GM18502 (cell line): ENCODE measurements around the gene TMA7B.
"Not testable (repeated sequence)": the region's sequence is repeated elsewhere in the genome, so short reads cannot be mapped to it uniquely, and the experiment has no call there.

Source experiments
- ATAC-seq: cut with Tn5 transposase; IDR thresholded peaks from one replicate; pipeline ENCODE4 v1.9.1; 2021; ENCODE audit warnings: mild to moderate bottlenecking; ENCODE audit not compliant: unreplicated experiment, poor library complexity

TMA7B gene

GRCh38 chr22:39979048-39979447 lies 18.9 kb downstream of the TMA7B start:
- ATAC-seq = no peak

DNA sequence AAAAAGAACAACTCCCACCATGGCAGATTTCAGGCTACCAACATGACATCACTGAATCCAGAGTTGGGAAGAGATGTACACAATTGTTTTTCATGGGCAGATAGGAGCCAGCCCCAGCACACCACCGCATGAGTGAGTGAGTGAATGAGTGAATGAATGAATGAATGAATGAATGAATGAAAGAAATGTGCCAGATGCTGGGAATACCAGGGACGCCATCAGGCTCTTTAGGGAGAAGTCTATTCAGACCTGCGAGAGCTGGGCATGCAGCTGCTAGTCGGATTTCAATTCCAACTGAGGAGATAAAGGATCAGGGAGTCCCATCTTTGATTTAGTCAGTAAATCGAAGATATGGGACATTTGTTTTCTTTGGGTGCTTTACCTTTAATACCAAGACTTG lies 19.3 kb downstream of the TMA7B start:
- ATAC-seq = no peak

DNA sequence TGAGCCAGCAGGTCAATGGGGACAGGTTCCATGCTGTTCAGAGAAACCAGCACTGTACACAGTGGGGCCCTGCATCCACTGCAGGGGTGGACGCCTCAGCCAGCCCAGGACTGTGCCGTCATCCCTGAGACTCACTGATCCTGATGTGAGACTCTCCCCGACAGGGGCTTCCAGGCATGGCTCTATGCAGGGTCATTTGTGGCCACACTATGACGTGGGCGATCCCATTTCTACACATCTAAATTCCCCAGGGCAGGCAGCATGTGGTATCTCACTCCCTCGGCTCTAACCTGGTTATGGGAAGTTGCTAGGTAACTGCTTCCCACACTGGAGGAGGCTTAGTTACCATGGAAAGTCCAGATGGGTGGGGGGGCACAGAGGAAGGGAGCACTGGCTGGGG lies 20.4 kb downstream of the TMA7B start:
- no peak for ATAC-seq

DNA sequence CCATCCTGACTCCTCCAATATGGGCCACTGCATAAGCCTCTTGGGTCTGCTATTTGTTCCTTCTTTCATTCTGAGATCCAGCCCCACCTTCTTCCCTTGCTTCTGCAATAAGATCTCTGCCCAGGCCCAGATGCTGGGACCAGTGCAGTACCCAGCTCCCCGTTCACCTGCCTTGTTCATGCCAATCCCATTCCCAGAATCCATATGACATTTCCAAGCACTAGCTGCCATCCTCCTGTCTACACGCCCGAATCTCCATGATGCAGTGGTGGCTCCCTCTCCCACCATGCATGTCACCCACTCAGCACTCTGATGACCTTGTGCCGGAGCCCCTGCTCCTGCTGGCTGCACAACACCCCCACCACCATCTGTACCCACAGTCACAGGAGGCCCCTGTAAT lies 23.1 kb downstream of the TMA7B start:
- ATAC-seq = no peak

DNA sequence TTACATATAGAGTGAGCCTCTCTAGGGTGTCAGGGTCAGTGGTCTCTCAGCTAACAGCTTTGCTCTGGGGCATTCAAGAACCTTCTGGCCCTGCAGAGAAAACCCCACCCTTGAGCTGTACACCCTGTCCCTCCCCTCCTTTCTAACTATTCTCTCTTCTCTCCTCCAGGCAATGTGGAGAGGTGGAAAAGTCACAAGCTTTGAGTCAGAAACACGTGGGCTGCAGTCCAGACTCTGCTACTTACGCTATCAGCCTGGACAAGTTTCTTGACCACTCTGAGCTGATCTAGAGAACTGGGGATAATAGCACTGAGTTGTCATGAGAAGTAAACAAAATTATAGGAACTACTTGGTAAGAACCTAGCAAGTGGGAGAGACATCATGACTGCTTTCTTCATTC lies 23.8 kb downstream of the TMA7B start:
- no peak for ATAC-seq

DNA sequence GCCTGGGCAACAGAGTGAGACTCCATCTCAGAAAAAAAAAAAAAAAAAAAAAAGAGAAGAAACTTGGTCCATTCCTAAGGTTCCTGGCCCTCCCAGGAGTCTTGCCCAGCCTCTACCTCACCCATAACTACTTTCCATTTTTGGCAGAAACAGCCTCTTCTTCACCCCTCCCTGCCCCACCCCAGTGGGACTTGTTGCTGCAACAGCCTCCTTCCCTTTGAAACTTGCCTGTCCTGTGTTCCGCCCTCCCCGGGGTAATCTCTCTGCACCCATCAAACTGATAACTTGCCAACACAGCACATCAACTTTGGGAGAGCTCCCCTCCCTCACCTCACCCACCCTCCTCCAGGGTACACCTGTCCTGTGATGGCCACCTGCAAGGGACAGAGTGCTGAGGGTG lies 24.5 kb downstream of the TMA7B start:
- no peak for ATAC-seq

- ATAC-seq = no peak
These were observed 25.3 kb downstream of the TMA7B start for GRCh38 chr22:39985383-39986035.

GRCh38 chr22:39988386-39989114 lies 28.4 kb downstream of the TMA7B start:
- no peak for ATAC-seq

DNA sequence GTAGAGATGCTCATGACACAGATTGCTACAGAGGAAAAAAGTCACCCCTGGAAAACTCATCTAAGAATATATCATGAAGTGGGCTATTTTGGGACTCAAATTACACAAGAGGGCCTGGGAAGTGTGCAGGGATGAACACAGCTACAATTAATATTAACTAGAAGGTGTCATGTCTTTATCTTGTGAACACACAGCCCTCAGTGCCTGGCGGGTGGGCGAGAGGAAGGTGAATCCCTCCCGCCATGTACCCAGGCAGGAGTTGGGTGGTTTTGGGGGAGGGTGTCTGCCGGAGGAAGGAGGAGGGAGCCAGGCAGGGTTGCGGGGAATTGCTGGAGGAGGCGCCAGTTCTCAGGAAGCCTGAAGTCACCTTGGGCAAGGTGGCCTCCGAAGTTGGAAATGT lies 29.4 kb downstream of the TMA7B start:
- no peak for ATAC-seq

DNA sequence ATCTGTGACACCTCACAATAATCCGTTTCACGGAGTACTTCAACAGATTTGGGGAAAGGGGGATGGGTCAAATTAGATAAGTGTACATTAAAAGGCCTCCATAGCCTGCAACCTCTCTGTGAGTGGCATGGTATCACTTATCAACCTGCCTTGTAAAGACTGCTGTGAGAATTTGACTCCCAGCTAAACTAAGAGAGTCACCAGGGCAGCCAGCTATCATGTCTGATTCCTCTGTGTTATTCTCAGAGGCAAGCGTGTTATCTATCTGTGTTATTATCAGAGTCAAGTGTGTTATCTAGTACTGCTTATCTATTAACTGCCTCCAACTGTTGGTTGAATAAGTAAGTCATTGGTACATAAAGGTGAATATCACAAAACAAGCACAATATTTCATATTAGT lies 30.5 kb downstream of the TMA7B start:
- no peak for ATAC-seq

DNA sequence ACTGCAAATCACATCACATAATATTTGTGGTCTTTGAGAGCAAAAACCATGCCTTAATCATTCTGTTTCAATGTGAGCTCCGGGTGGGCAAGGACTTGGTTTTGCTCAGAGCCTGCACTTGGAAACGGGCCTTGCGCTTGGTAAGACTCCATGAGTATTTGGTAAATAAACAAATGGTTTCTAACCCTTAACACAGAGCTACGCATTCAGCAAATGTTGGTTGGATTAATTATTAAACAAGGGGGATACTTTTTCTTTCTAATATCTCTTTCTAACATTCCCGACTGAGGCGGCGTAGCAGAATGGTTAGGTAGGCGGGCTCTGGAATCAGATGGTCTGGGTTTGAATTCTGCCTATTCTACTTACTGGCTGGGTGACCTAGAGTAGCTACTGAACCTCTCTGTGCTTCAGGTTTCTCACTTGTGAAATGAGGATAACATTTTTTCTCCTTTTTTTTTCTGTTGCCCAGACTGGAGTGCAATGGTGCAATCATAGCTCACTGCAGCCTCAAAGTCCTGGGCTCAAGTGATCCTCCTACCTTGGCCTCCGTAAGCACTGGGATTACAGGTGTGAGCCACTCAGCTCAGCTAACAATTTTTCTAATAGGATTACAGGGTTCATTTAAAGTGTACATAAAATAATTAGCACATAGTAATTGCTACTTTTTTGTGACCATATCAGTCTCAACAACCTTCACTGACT lies 31.1 kb downstream of the TMA7B start:
- ATAC-seq = no peak

DNA sequence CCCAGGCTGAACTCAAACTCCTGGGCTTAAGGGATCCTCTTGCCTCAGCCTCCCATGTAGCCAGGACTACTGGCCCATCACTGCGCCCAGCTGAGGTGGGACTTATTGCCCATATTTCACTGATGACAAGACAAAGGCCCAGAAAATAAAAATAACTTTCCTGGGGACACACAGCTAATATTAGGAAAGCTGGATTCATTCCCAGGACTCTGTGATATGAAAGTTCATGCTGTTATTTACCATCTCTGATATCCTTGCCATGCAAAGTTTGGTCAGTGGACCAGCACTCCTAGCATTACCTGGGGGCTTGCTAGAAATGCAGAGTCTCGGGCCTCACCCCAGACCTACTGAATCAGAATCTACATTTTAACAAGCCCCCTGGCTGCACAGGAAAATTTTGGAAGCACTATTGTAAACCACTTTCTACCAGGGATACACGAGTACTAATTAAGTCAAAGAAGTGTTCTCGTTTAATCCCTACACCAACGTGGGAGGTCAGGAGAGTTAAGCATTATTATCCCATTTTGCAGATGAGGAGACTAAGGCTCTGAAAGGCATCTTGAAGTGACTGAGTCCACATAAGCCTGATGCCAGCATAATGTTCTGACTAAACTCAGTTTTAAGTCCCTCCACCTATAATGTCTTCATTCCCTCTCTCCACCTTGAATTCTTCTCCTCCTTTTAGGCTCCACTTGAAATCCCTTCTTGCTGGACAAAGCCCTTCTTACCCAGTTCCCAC lies 32.1 kb downstream of the TMA7B start:
- no peak for ATAC-seq

DNA sequence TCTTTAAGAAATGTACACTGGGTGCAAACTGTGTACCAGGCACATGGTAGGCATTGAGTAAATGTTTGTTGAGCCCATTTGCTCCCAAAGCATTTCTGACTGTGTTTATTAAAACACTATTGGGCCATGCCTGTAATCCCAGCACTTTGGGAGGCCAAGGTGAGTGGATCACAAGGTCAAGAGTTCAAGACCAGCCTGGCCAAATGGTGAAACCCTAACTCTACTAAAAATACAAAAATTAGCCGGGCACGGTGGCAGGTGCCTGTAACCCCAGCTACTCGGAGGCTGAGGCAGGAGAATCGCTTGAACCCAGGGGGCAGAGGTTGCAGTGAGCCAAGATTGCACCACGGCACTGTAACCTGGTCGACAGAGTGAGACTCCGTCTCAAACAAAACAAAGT lies 32.7 kb downstream of the TMA7B start:
- not testable (repeated sequence) for ATAC-seq

DNA sequence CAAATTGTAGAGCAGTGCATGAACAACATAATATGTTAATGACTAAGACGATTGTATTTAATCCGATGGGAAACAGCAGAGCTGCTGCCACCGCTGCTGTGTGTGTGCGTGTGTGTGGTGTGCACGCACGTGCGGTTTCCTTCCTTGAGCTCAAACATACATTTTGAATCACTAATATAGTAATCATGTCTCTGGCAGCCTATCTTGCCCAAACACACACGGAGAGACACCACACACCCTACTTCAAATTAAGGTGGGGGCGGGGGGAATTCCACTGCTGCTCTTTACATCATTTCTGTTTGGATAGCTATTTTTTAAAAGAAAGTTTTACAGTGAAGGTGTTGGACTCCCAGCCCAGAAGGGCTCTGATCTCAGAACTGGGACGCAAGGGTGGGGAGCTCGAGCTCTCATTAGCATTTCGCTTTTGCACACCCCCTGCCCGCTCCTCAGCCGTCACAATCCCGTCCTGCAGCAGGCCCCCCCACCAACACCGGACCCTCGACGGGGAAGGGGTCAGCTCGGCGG lies 33.9 kb downstream of the TMA7B start:
- ATAC-seq = no peak

GRCh38 chr22:39994566-39995392 lies 34.6 kb downstream of the TMA7B start, which contains the start of gene FAM83F:
Gene FAM83F, plus strand, starts transcription at chr22:39994954. Its CDS starts 89 bp downstream, at chr22:39995043.
- ATAC-seq = no peak

DNA sequence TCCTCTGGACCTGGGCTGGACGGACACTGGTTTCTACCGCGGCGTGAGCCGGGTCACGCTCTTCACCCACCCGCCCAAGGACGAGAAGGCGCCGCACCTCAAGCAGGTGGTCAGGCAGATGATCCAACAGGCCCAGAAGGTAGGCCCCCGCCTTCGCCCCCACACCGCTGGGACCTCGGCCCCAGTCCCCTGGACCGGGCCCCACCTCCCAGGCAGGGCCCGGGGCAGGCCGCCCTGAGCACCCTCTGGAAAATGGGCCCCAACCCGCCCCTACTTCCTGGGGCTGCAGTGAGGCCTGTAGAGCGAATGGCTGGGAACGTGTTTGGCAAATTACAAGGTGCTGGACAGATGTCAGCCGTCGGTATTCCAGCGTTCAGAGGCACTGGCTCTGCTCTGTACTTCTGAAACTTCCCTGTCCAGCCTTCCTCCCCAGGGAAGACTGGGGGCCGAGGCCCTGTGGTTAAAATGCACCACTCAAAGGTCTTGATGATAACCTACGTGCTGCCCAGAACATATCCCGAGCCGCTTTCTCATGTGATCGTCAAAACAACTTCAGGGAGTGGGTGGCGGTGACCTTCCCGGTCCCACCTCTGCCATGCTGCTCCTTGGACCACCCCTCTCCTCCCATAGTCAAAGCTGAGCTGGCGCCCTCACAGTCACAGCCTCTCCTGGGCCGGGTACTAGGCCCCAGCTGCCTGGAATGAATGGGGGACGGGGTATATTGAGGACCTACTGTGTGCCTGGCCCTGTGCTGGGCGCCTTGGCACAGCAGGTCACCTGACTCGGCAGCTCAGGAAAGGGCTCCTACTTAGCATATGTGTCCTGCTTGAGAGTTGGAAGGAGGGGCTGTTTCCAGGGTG lies 35.4 kb downstream of the TMA7B start:
- ATAC-seq = no peak

GRCh38 chr22:39996732-39997131 lies 36.5 kb downstream of the TMA7B start:
- ATAC-seq = no peak

GRCh38 chr22:39997421-39997820 lies 37.2 kb downstream of the TMA7B start:
- ATAC-seq = no peak
